Endometrium (tissue), 2 donors: ENCODE data around the gene LUC7L.

Experiments
- FAIRE-seq: peaks from 2 replicates; lab custom pipeline; 2012; peaks lifted over from hg19 to GRCh38; lab: Jason Lieb, UNC
- donor health status: control.
- donor health status: control.

LUC7L gene

DNA sequence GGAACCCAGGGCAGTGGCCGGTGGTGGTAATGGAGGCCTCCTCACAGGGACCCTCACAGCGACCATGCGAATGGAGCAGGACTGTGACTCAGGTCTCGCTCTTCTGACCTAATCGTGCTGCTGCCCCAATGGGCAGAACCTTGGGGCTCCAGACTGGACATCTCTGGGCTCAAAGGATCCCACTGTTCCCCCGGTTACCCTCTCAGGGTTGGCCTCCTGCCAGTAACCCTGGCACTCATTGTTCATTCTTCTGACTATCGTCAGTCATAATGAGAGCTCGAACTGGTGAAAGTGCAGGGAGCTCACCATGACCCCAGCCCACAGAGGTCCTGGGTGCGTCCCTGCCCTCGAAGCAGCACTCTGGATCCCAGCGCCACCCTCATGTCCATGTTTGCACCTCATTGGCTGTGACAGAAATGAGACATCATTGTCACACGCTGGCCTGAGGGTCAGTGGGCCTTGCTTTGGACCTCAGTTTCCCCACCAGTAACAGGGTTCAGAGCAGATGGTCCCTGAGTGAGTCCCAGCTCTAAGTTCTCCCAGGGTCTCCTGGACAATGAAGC is 86.8 kb downstream of the LUC7L start:
- FAIRE-seq, result no peak

- FAIRE-seq, result no peak
Measured at GRCh38 chr16:140175-140857, 88.9 kb downstream of the LUC7L start.
